ENCODE results near the gene IL27RA. TPM values are rescaled to one million over a fixed set of nuclear protein-coding genes. Genes with fewer than 3 reads are reported as not detected.

The IL27RA gene
- polyA plus RNA-seq, 1 donor from 2014 or later: 1.0 TPM

DNA sequence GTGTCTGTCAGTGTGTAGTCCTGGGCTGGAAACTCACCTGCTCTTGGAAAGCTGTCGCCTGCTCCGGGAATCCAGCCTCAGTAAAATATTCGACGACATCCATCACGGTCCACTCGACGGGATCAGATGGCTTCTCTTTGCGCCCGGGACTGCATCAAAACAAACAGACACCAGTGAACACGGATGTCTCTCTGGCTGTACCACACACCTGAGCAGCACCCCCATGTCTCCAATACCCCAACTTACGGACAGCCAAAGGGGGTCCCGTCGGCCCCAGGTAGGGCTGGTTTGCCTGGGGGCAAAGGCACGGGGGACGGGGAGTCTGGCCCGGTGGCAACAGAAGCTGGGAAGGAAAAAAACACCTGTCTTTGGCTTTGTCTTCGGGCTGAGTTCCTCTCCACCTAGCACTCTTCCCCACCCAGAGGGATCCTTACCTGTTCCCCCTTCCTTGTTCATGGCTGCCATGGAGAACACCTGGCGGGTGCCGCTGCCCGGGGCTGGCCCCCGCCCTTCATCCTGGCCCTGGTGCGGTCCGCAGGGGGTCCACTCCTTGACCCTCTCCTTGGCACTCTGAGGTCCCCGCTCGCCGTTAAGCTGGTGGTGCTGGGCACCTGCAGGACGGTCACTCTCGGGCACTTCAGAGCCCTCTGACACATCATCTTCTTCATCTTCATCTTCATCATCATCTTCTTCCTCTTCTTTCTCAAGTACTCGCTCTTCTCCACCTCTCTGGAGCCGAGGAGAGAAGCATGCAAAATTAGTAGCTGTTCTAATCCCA lies 57.3 kb downstream of the IL27RA start:
- Histone ChIP-seq H3K9me2 (ENCODE audit: insufficient read depth, low read length) (no peaks in the 10 kb centered on the region), H4K20me1 (ENCODE audit: insufficient read depth) (peaks cover 8% of the 10 kb centered on the region), H3F3A (ENCODE audit: insufficient read depth, low read length, poor library complexity, severe bottlenecking) (peaks cover 4% of the 10 kb centered on the region), H3K4me3 (ENCODE audit: low read length) (peak overlapping the region; percentile 70), H3K27ac (ENCODE audit: low read length) (no peak overlapping the region), H3K9ac (ENCODE audit: low read length) (peak overlapping the region; percentile 44), H3K4me2 (ENCODE audit: low read length) (peak overlapping the region; percentile 73), H3K27me3 (ENCODE audit: insufficient read depth, low read depth, low read length) (no peaks in the 10 kb centered on the region), H2AFZ (ENCODE audit: low read depth, low read length) (no peak overlapping the region), H3K9me3 (ENCODE audit: low read length) (peaks cover 3% of the 10 kb centered on the region), H3K79me2 (replicated peaks; ENCODE audit: insufficient read depth, low read length) (no peaks in the 10 kb centered on the region), H3K36me3 (ENCODE audit: insufficient read depth, low read length) (peaks cover 6% of the 10 kb centered on the region)
- no peak for TF ChIP-seq RAD21 (conservative IDR thresholded peaks at IDR 0.05)
- TF ChIP-seq, protein P1, sequence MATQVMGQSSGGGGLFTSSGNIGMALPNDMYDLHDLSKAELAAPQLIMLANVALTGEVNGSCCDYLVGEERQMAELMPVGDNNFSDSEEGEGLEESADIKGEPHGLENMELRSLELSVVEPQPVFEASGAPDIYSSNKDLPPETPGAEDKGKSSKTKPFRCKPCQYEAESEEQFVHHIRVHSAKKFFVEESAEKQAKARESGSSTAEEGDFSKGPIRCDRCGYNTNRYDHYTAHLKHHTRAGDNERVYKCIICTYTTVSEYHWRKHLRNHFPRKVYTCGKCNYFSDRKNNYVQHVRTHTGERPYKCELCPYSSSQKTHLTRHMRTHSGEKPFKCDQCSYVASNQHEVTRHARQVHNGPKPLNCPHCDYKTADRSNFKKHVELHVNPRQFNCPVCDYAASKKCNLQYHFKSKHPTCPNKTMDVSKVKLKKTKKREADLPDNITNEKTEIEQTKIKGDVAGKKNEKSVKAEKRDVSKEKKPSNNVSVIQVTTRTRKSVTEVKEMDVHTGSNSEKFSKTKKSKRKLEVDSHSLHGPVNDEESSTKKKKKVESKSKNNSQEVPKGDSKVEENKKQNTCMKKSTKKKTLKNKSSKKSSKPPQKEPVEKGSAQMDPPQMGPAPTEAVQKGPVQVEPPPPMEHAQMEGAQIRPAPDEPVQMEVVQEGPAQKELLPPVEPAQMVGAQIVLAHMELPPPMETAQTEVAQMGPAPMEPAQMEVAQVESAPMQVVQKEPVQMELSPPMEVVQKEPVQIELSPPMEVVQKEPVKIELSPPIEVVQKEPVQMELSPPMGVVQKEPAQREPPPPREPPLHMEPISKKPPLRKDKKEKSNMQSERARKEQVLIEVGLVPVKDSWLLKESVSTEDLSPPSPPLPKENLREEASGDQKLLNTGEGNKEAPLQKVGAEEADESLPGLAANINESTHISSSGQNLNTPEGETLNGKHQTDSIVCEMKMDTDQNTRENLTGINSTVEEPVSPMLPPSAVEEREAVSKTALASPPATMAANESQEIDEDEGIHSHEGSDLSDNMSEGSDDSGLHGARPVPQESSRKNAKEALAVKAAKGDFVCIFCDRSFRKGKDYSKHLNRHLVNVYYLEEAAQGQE (IDR thresholded peaks at IDR 0.05; ENCODE audit: borderline replicate concordance): no peak
- TF ChIP-seq TAF1 (IDR thresholded peaks at IDR 0.05; ENCODE audit: low read depth): no peak
- no peak for TF ChIP-seq MXI1 (conservative IDR thresholded peaks at IDR 0.05; ENCODE audit: poor library complexity, severe bottlenecking)
- no peak for TF ChIP-seq SMC3 (conservative IDR thresholded peaks at IDR 0.05; ENCODE audit: poor library complexity)
- TF ChIP-seq, protein P2, sequence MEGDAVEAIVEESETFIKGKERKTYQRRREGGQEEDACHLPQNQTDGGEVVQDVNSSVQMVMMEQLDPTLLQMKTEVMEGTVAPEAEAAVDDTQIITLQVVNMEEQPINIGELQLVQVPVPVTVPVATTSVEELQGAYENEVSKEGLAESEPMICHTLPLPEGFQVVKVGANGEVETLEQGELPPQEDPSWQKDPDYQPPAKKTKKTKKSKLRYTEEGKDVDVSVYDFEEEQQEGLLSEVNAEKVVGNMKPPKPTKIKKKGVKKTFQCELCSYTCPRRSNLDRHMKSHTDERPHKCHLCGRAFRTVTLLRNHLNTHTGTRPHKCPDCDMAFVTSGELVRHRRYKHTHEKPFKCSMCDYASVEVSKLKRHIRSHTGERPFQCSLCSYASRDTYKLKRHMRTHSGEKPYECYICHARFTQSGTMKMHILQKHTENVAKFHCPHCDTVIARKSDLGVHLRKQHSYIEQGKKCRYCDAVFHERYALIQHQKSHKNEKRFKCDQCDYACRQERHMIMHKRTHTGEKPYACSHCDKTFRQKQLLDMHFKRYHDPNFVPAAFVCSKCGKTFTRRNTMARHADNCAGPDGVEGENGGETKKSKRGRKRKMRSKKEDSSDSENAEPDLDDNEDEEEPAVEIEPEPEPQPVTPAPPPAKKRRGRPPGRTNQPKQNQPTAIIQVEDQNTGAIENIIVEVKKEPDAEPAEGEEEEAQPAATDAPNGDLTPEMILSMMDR (IDR thresholded peaks at IDR 0.05; ENCODE audit: poor library complexity, severe bottlenecking): no peak
- TF ChIP-seq EZH2 (IDR thresholded peaks at IDR 0.05; ENCODE audit: borderline replicate concordance, insufficient read depth, low read length, poor library complexity, severe bottlenecking): no peak

DNA sequence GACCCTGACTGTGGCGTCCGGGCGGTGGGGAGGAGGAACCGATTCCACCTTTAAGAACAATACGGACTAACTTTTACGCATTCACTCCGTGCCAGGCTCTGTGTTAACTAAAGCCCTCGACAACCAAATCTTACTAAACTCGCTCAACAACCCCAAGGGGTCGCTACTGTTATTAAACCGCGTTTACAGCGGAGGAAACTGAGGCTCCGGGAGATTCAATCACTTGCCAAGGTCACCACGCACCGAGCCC lies 57.8 kb downstream of the IL27RA start:
- peak overlapping the region; percentile 44 for H3K9ac ChIP-seq (ENCODE audit: low read length)
- H3K4me3 ChIP-seq (ENCODE audit: low read length): peak overlapping the region; percentile 70
- peaks cover 6% of the 10 kb centered on the region for H3K36me3 ChIP-seq (ENCODE audit: insufficient read depth, low read length)
- H3K9me3 ChIP-seq (ENCODE audit: low read length): peaks cover 3% of the 10 kb centered on the region
- H3K79me2 ChIP-seq (replicated peaks; ENCODE audit: insufficient read depth, low read length): no peaks in the 10 kb centered on the region
- H3K9me2 ChIP-seq (ENCODE audit: insufficient read depth, low read length): no peaks in the 10 kb centered on the region
- H3K4me2 ChIP-seq (ENCODE audit: low read length): peak overlapping the region; percentile 73
- TF ChIP-seq, protein P1 (IDR thresholded peaks at IDR 0.05; ENCODE audit: borderline replicate concordance): no peak
- TF ChIP-seq SMC3 (conservative IDR thresholded peaks at IDR 0.05; ENCODE audit: poor library complexity) (peak; percentile 52), EZH2 (IDR thresholded peaks at IDR 0.05; ENCODE audit: borderline replicate concordance, insufficient read depth, low read length, poor library complexity, severe bottlenecking) (no peak), EP300 (conservative IDR thresholded peaks at IDR 0.05; ENCODE audit: poor library complexity, severe bottlenecking) (no peak), POLR2AphosphoS5 (IDR thresholded peaks at IDR 0.05) (no peak), RAD21 (conservative IDR thresholded peaks at IDR 0.05) (peak; percentile 40), TAF1 (IDR thresholded peaks at IDR 0.05; ENCODE audit: low read depth) (no peak), MXI1 (conservative IDR thresholded peaks at IDR 0.05; ENCODE audit: poor library complexity, severe bottlenecking) (no peak)
- TF ChIP-seq, protein P2 (IDR thresholded peaks at IDR 0.05; ENCODE audit: poor library complexity, severe bottlenecking): peak; percentile 66
- no peak overlapping the region for H2AFZ ChIP-seq (ENCODE audit: low read depth, low read length)
- peaks cover 4% of the 10 kb centered on the region for H3F3A ChIP-seq (ENCODE audit: insufficient read depth, low read length, poor library complexity, severe bottlenecking)
- no peaks in the 10 kb centered on the region for H3K27me3 ChIP-seq (ENCODE audit: insufficient read depth, low read depth, low read length)
- H4K20me1 ChIP-seq (ENCODE audit: insufficient read depth): peaks cover 8% of the 10 kb centered on the region
- H3K27ac ChIP-seq (ENCODE audit: low read length): no peak overlapping the region
